SH-SY5Y (cell line): ENCODE data around the gene ZNF638.

Source experiments
- GATA2 ChIP-seq: IDR thresholded peaks from 2 replicates; pipeline ENCODE4 v1.6.1; 2011; ENCODE audit warnings: mild to moderate bottlenecking, low read depth, low read length
- GATA3 ChIP-seq: IDR thresholded peaks from 2 replicates; pipeline ENCODE4 v1.6.1; 2011; ENCODE audit warnings: low read depth, mild to moderate bottlenecking, low read length, moderate library complexity

- TF ChIP-seq GATA2 (no peak), GATA3 (no peak)
Observed at GRCh38 chr2:71380665-71381064, 49.1 kb downstream of the ZNF638 start.
